ENCODE results near the gene DAP3.

- TF ChIP-seq POLR2A (IDR thresholded peaks at IDR 0.05; ENCODE audit: borderline replicate concordance, extremely low read depth, insufficient read depth, insufficient read length) (no peak), CTCF (IDR thresholded peaks at IDR 0.05 in 2 of 3, conservative IDR thresholded peaks at IDR 0.05 in 1 of 3; ENCODE audit: borderline replicate concordance in 1 of 3, insufficient read depth in 1 of 3, low read depth in 2 of 3, low read length in 2 of 3) (no peak), ZNF274 (IDR thresholded peaks at IDR 0.05; ENCODE audit: low read depth, low read length) (no peak), REST (IDR thresholded peaks at IDR 0.05; ENCODE audit: low read depth) (no peak)
These were observed 17.2 kb downstream of the DAP3 start for GRCh38 chr1:155706139-155706538.

All from HCT116 (cell line).